ENCODE data around the gene FXYD2.
"Not testable (repeated sequence)": the region's sequence is repeated elsewhere in the genome, so short reads cannot be mapped to it uniquely, and the experiment has no call there.

FXYD2 gene

GRCh38 chr11:117822074-117823033 is 2.2 kb downstream of the FXYD2 start:
- DNase-seq: peak in 16 of 56 donors; percentile 8 to 55 (median 20)

- DNase-seq: no peak
Observed at GRCh38 chr11:117821431-117821830, 3.1 kb downstream of the FXYD2 start.

- no peak for DNase-seq
Observed at GRCh38 chr11:117820516-117820915, 4.0 kb downstream of the FXYD2 start.

- no peak for DNase-seq
Observed at GRCh38 chr11:117820071-117820470, 4.5 kb downstream of the FXYD2 start.

- peak in 26 of 56 donors; percentile 11 to 66 (median 29) for DNase-seq
Observed at GRCh38 chr11:117819096-117820040, 5.2 kb downstream of the FXYD2 start.

- no peak for DNase-seq
Observed at GRCh38 chr11:117818041-117818873, 6.3 kb downstream of the FXYD2 start.

GRCh38 chr11:117817368-117818040 is 7.0 kb downstream of the FXYD2 start:
- peak in 50 of 56 donors; percentile 24 to 92 (median 73) for DNase-seq

- DNase-seq: peak in 1 of 56 donors; percentile 17
Observed at GRCh38 chr11:117816846-117817367, 7.6 kb downstream of the FXYD2 start.

GRCh38 chr11:117816151-117816741 is 8.3 kb downstream of the FXYD2 start:
- peak in 1 of 56 donors; percentile 25 for DNase-seq

GRCh38 chr11:117815262-117815803 is 9.2 kb downstream of the FXYD2 start:
- peak in 1 of 56 donors; percentile 20 for DNase-seq

- DNase-seq: peak in 17 of 56 donors; percentile 17 to 76 (median 42)
Observed at GRCh38 chr11:117814766-117815261, 9.7 kb downstream of the FXYD2 start.

GRCh38 chr11:117814204-117814765 is 10.3 kb downstream of the FXYD2 start:
- DNase-seq: no peak

GRCh38 chr11:117810056-117810451 is 14.5 kb downstream of the FXYD2 start:
- DNase-seq: not testable (repeated sequence)

GRCh38 chr11:117809236-117810055 is 15.1 kb downstream of the FXYD2 start:
- peak in 52 of 56 donors; percentile 34 to 90 (median 68) for DNase-seq

GRCh38 chr11:117808784-117809183 is 15.8 kb downstream of the FXYD2 start:
- no peak for DNase-seq

GRCh38 chr11:117807482-117808327 is 16.8 kb downstream of the FXYD2 start:
- DNase-seq: peak in 43 of 56 donors; percentile 18 to 92 (median 63)

GRCh38 chr11:117806846-117807245 is 17.7 kb downstream of the FXYD2 start:
- no peak for DNase-seq
